ENCODE data around the gene SYTL3. TPM values are rescaled to one million over a fixed set of nuclear protein-coding genes. Genes with fewer than 3 reads are reported as not detected.

Gene SYTL3
- total RNA-seq, 1 experiment from 2014 or later = 7.8 TPM

DNA sequence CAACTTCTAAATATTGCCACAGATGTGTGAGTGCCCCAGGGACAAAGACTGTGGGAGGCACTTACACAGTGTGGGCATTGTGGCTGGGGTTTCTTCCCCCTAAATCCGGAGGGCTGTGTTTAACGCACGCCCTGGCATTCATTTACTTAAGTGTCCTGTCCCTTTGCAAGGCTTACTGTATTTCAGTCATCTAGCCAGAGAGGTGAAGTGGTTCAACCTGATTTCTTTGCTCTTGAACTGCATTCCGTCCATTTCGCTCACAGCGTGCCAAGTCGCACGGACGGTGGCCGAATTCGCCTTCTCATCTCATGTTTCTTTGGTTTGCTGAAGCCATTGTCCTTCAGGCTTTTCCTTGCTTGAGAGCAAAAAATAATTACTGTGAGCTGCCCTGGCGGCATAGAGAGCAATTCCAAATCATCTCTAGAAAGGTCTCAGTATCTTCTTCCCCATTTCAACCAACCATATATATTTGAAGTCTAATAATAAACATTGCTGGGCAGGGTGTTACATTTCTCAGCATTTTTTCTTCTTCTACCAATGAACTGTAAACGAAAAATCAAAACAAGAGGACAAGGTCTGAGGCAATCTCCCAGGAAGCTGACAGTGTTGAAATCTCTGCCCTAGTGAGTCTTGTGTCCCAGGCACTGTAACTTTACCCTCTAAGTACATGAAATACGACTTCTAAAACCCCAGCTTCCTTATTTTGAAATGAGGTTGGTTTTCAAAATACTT is 16.9 kb downstream of the SYTL3 start:
- H3K9me3 ChIP-seq (ENCODE audit: insufficient read depth, low read depth) = no peaks in the 10 kb centered on the region
- no peaks in the 10 kb centered on the region for H3K27me3 ChIP-seq (ENCODE audit: insufficient read depth, low read depth)
- CTCF ChIA-PET = interaction anchor here (0.6 to 0.7 kb wide), 2 partner anchors 25 to 455 kb away, joined by 4 read pairs; no protein-coding TSS in a partner anchor
- peak overlapping the region; percentile 86 for H3K4me2 ChIP-seq
- H3K27ac ChIP-seq = peak overlapping the region; percentile 98
- H2AFZ ChIP-seq = peak overlapping the region; percentile 62
- TF ChIP-seq, protein P1, sequence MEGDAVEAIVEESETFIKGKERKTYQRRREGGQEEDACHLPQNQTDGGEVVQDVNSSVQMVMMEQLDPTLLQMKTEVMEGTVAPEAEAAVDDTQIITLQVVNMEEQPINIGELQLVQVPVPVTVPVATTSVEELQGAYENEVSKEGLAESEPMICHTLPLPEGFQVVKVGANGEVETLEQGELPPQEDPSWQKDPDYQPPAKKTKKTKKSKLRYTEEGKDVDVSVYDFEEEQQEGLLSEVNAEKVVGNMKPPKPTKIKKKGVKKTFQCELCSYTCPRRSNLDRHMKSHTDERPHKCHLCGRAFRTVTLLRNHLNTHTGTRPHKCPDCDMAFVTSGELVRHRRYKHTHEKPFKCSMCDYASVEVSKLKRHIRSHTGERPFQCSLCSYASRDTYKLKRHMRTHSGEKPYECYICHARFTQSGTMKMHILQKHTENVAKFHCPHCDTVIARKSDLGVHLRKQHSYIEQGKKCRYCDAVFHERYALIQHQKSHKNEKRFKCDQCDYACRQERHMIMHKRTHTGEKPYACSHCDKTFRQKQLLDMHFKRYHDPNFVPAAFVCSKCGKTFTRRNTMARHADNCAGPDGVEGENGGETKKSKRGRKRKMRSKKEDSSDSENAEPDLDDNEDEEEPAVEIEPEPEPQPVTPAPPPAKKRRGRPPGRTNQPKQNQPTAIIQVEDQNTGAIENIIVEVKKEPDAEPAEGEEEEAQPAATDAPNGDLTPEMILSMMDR (conservative IDR thresholded peaks at IDR 0.05) = no peak
- TF ChIP-seq EZH2 (IDR thresholded peaks at IDR 0.05; ENCODE audit: low read depth) = no peak
- H3K4me3 ChIP-seq = peak overlapping the region; percentile 46; the same call in 1 of the 2 replicates
- POLR2A ChIA-PET (ENCODE audit: unreplicated experiment) = interaction anchor here (0.7 kb wide), 1 partner anchor 366 kb away, joined by 4 read pairs; no protein-coding TSS in a partner anchor
- no peaks in the 10 kb centered on the region for H3K9me2 ChIP-seq (ENCODE audit: insufficient read depth)
- intact Hi-C loops (cut with micrococcal nuclease; ENCODE audit: unreplicated experiment) = loop anchor here (2.0 kb wide), 1 partner anchor 22 kb away; the partner anchor contains the start of gene DYNLT1
- BruUV-seq (replicated peaks) = no TSS peak
- peak; percentile 68 to 95 for DNase-seq
- peaks cover 76% of the 10 kb centered on the region for H3K4me1 ChIP-seq (replicated peaks; ENCODE audit: insufficient read depth)
- no peaks in the 10 kb centered on the region; the same call in 1 of the 2 replicates for H3K79me2 ChIP-seq (ENCODE audit: low read depth)
- H3F3A ChIP-seq (ENCODE audit: insufficient read depth, low read depth) = peaks cover 40% of the 10 kb centered on the region
- 0 out of 2 replicates have a peak, but pooled peaks cover 6% of the 10 kb centered on the region for H3K36me3 ChIP-seq (ENCODE audit: low read depth)
- H4K20me1 ChIP-seq (ENCODE audit: insufficient read depth) = no peaks in the 10 kb centered on the region

- Histone ChIP-seq H3K27ac (peak overlapping the region; percentile 98), H3F3A (ENCODE audit: insufficient read depth, low read depth) (peaks cover 40% of the 10 kb centered on the region), H3K79me2 (ENCODE audit: low read depth) (no peaks in the 10 kb centered on the region; the same call in 1 of the 2 replicates), H4K20me1 (ENCODE audit: insufficient read depth) (no peaks in the 10 kb centered on the region), H3K4me2 (peak overlapping the region; percentile 86), H3K4me1 (replicated peaks; ENCODE audit: insufficient read depth) (peaks cover 72% of the 10 kb centered on the region), H3K36me3 (ENCODE audit: low read depth) (0 out of 2 replicates have a peak, but pooled peaks cover 2% of the 10 kb centered on the region), H3K4me3 (peak overlapping the region; percentile 46; the same call in 1 of the 2 replicates), H3K27me3 (ENCODE audit: insufficient read depth, low read depth) (no peaks in the 10 kb centered on the region), H3K9me2 (ENCODE audit: insufficient read depth) (no peaks in the 10 kb centered on the region), H2AFZ (peak overlapping the region; percentile 62; the same call in 1 of the 2 replicates), H3K9me3 (ENCODE audit: insufficient read depth, low read depth) (no peaks in the 10 kb centered on the region)
- BruUV-seq (replicated peaks) = no TSS peak
- CTCF ChIA-PET = interaction anchor here (0.6 to 0.7 kb wide), 3 partner anchors 17 to 455 kb away, joined by 4 to 7 read pairs (median 4); no protein-coding TSS in a partner anchor
- TF ChIP-seq EZH2 (IDR thresholded peaks at IDR 0.05; ENCODE audit: low read depth) = no peak
- TF ChIP-seq, protein P1 (conservative IDR thresholded peaks at IDR 0.05) = no peak
- POLR2A ChIA-PET (ENCODE audit: unreplicated experiment) = interaction anchor here (0.7 kb wide), 1 partner anchor 367 kb away, joined by 4 read pairs; no protein-coding TSS in a partner anchor
- intact Hi-C loops (cut with micrococcal nuclease; ENCODE audit: unreplicated experiment) = loop anchor here (2.0 kb wide), 1 partner anchor 23 kb away; the partner anchor contains the start of gene DYNLT1
- no peak for DNase-seq
These were observed 17.6 kb downstream of the SYTL3 start for GRCh38 chr6:158667360-158667981.

DNA sequence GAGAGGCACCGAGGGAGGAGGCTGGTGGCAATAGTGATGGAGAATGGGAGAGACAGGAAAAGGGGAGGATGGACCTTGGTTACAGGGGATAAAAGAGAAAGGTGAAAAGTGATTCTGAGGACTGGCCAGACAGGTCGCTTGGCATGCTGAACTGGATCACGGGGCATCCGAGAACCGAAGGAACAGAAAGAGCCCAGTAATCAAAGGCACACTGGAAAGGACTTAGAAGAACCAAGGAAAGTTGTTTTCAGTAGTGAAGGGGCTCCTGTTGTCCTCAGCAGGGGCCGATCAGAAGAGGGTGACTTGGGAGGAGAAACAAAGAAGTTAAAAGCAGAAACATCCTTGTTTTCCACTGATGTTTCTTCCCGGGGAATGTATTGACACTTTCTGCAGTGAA is 18.9 kb downstream of the SYTL3 start:
- POLR2A ChIA-PET (ENCODE audit: unreplicated experiment) = no interaction called here
- Histone ChIP-seq H3K27ac (peak overlapping the region; percentile 98), H3K27me3 (ENCODE audit: insufficient read depth, low read depth) (no peaks in the 10 kb centered on the region), H3K4me2 (0 out of 2 replicates have a peak overlapping the region, but pooled peaks have one; percentile 86), H4K20me1 (ENCODE audit: insufficient read depth) (no peaks in the 10 kb centered on the region), H3K9me3 (ENCODE audit: insufficient read depth, low read depth) (no peaks in the 10 kb centered on the region), H3K4me3 (no peak overlapping the region), H2AFZ (no peak overlapping the region), H3K4me1 (replicated peaks; ENCODE audit: insufficient read depth) (peaks cover 62% of the 10 kb centered on the region), H3F3A (ENCODE audit: insufficient read depth, low read depth) (peaks cover 40% of the 10 kb centered on the region), H3K79me2 (ENCODE audit: low read depth) (no peaks in the 10 kb centered on the region; the same call in 1 of the 2 replicates), H3K36me3 (ENCODE audit: low read depth) (no peaks in the 10 kb centered on the region), H3K9me2 (ENCODE audit: insufficient read depth) (no peaks in the 10 kb centered on the region)
- CTCF ChIA-PET = no interaction called here
- intact Hi-C loops (cut with micrococcal nuclease; ENCODE audit: unreplicated experiment) = no loop called here
- TF ChIP-seq, protein P1 (conservative IDR thresholded peaks at IDR 0.05) = no peak
- no peak for TF ChIP-seq EZH2 (IDR thresholded peaks at IDR 0.05; ENCODE audit: low read depth)
- no TSS peak for BruUV-seq (replicated peaks)
- no peak for DNase-seq
